GM18873 (cell line): Measurements from ENCODE around the gene TBC1D4.
"Not testable (repeated sequence)": the region's sequence is repeated elsewhere in the genome, so short reads cannot be mapped to it uniquely, and the experiment has no call there.

Experiments used
- ATAC-seq: cut with Tn5 transposase; IDR thresholded peaks from one replicate; pipeline ENCODE4 v1.9.1; 2021; ENCODE audit warnings: mild to moderate bottlenecking, moderate library complexity, moderate number of reproducible peaks; ENCODE audit not compliant: unreplicated experiment, low FRiP score

The TBC1D4 gene

DNA sequence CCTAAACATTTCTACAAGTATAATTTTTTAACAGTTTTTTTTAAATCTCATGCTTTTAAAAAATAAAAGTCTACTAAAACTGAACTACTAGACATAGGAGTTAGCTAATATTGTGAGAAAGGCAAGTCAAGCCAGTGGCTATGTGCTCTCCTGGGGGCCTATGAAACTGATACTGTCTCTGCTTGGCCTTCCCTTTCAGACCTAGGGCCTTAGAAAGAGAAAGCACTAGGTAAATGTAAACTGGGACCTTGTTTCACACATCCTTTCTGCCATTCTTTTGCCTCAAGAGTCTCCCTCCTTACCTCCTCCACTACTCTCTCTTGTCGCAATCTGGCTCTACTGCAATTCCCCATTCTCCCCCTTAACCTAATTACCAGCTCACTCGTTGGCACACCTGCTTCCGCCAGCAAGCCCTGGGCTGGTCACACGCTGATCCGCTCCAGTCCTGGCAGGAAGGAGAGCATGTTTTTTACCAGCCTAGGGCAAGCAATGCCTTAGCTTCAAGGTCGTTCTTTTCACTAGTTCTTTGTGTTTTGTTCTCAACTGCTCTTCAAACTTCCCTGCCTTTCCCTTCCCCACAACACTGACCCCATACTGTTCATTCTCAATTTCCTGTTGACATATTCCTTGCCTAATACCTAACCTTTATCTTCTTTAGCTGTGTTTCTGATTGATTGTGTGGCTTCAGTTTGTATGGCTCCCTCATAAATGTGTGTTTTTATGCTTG, 23.1 kb downstream of the TBC1D4 start:
- ATAC-seq = peak; percentile 98

DNA sequence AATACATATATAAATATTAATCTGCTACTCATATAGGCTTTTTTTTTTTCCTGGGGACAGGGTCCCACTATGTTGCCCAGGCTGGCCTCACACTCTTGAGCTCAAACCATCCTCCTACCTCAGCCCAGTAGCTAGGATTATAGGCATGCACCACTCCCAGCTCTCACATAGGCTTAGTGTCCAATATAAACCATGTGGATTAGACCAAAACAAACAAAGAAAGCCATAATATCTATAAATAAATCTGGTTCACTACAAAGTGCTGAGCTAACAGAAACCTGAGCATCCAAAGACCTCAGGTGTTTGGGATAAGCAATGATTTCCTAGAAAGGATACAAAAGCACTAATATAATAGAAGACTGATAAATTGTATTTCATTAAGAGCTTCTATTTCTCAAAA, 26.0 kb downstream of the TBC1D4 start:
- ATAC-seq = no peak

DNA sequence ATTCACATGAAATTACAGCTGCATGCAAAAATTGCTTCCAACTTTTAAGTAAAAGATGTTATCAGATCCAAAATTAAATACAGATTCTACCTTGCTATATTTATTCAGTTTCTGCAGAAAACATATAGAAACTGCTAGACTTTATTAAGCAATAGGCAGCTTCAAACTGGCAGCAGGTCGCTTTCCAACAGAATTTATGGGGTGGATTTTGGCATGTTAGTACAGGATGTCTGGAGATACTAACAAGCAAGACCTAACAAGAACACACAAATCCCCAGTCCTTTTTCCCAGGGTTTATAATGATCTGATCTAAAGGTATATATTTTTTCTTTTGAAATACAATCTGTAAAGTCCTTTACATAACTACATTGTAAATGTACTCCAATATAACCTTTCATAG, 27.5 kb downstream of the TBC1D4 start:
- no peak for ATAC-seq

DNA sequence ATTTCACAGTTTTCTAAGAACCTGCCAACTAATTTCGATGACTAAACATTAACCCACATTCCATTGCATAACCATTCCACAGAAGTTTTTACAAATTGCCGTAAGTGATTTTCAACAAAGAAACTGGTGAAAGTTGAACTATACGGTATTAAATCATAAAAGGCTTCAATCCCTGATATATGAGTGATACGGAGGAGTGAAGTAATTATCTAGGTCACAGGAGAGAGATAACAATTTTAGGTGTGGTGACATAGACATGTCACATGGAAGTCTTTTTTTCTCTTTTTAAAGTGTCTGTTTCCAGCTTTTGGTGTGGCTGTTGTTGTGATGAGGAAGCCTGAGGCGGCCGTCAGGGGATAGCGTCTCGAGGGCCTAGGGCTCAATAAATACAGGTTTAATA, 29.4 kb downstream of the TBC1D4 start:
- no peak for ATAC-seq

DNA sequence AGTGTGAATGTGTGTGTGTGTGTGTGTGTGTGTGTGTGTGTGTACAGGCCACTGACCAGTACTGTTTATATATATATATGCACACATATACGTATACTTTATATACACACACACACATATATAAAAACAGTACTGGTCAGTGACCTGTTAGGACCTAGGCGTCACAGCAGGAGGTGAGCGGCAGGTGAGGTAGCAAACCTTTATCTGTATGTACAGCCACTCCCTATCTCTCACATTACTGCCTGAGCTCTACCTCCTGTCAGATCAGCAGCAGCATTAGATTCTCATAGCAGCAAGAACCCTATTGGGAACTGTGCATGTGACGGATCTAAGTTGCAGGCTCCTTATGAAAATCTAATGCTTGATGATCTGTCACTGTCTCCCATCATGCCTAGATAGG, 34.5 kb downstream of the TBC1D4 start:
- ATAC-seq = no peak

DNA sequence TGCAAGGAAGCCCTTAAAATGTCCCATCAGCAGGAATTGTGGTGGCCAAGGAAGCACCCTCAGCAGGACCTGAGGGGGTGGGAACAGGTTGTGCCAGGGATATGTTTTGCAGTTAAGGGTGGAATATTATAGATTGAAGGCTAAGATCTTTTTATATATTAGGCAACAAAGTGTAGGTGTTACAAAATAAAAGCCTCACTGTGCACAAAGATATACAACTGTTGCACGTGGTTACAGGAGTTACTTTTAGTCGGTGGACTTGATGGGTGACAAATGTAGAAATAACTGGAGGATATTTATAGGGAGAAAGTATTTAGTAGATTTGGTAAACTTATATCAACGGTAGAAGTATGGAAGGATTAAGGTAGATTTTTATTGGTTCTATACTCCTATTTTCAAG, 35.1 kb downstream of the TBC1D4 start:
- no peak for ATAC-seq

DNA sequence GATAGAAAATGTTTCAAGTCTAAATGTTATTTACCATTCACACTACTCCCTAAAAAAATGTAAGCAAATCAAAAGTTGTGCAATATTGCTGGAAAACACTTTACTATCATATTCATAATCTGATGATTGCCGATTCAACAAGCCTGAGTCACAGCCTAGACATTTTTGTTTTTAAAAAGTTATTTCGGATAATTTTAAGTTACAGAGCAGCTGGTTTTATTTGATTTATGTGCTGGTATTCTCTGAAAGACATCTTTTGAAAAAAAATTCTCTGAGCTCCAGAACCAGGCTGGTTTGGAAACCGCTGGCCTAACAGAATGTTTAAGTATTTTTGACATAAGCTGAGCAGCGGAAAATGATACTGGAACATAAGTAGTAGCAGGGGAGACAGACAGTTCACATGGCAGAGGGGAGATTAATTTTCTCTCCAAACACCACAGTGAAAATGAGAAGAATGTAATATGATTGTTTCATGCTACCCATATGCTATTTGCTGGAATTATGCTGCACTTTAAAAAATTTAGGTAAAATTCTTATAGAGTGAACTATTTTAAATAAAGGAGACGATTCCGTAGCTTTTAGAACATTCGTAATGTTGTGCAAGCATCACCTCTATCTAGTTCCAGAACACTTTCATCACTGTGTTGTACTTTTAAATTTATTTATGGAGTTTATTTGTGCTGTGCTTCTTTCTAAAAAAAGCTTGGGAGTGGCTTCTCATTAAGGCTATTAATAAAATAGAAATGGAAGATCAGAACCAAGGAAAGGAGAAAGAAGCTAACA, 36.1 kb downstream of the TBC1D4 start:
- ATAC-seq = no peak

DNA sequence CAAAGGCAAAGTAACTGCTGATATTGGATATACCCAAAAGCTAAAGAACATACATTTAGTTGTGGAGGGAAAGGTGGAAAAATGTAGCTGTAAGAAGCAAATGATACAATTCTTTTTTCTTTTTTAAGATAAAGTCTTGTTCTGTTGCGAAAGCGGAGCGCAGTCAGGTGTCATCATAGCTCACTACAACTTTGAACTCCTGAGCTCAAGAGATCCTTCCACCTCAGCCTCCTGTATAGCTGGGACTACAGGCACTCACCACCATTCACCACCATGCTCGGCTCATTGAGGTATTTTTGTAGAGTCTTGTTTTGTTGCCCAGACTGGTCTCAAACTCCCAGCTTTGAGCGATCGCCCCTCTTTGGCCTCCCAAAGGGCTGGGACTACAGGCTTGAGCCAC, 38.0 kb downstream of the TBC1D4 start:
- no peak for ATAC-seq

DNA sequence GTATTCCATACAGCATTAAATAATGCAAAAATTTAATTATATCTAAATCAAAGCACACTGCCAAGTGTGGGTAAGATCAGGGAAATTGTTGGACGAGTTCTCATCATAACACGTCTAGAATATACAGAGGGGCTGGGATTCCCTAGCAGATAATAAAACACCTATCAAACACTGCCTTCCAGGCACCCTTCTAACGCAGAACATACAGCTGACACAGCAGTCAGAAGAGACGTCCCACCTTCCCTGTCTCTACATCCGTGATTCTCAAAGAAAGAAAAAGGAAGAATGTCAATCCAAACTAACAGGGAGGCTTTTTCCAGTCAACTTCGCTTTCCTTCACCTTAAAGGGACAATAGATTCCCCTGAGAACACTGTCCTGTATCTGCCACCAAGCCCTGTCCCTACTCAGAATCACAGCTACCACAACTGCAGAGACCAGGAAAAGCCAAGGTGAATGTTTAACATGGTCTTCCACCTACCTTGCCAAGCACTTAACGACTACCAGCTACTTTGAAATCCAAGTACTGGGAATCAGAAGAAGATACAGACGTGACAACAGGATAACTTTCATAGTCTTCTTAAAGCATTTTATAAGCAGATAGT, 38.5 kb downstream of the TBC1D4 start:
- ATAC-seq = no peak

DNA sequence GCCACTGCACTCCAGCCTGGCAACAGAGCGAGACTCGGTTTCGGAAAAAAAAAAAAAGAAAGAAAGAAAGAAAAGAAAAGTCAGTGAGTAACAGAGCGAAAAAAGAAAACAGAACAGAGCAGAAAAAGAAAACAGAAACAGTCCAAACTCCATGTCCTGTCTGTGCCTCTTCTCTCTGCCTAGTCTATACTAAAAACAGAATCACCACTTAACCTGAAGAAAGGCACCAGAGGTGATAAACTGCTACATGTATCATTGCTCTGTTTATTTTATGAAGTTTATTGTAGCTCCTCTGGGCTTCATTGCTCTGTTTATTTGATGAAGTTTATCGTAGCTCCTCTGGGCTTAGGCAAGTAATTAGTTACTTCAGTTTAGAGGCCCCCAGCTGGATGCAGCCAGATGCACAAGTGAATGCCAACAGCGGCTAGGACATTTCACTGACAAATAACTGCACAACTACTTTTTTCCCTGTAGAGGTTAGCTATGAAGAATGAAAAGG, 39.2 kb downstream of the TBC1D4 start:
- ATAC-seq = no peak

DNA sequence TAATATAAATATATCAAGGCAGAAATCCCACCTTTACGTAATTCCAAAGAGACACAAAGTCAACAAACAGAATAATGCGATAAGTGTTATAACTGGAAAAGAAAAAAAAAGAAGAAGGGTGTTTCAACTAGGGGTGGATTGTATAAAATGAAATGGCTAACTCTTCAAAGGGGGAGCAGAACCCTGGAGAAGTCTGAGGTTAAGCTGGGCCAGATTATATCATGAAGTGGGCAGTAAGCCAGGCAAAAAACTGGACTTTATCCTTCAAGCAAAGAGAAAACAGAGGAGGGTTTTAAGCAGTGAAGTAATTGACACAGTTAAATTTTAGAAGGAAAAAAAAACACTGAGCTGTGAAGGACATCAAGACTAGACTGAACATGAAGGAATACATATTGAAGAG, 41.9 kb downstream of the TBC1D4 start:
- no peak for ATAC-seq

DNA sequence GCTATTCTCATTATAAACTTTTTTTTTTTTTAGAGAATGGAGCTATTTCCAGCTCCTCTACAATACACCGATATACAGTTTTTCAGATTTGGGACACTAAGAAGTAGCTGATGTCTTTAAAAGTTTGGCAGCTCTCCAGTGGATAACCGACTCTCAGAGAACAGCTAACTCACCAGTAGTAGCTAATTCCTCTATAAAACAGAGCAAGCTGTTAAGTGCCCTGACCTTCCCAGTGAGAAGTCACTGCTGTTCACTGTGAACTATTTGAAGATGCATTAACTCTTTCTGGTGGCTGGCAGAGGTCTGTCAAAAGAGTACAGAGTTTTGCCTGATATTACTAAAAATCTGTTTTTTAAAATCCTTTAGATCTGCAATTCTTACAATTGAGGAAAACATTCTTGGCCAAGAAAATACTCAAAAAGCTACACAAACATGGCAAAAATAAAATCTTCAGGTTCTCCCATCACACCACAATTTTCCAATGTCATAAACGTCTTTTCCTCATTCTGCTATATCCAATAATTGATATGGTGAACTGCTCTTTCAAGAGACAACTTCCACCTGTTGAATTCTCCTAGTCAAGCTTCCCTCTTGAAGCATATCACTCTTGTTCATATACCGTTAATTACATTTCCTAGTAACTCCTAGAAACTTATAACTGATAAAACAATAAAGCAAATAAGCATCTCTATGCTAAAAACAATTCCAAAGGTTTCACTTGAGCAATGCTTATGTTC, 44.2 kb downstream of the TBC1D4 start:
- no peak for ATAC-seq

DNA sequence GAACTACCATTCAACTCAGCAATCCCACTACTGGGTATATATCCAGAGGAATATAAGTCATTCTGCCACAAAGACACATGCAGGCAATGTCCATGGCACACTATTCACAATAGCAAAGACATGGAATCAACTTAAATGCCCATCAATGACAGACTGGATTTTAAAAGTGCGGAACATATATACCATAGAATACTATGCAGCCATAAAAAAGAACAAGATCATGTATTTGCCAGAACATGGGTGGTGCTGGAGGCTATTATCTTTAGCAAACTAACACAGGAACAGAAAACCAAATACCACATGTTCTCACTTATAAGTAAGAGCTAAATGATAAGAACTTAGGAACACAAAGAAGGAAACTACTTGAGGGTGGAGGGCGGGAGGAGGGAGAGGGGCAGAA, 47.8 kb downstream of the TBC1D4 start:
- not testable (repeated sequence) for ATAC-seq

DNA sequence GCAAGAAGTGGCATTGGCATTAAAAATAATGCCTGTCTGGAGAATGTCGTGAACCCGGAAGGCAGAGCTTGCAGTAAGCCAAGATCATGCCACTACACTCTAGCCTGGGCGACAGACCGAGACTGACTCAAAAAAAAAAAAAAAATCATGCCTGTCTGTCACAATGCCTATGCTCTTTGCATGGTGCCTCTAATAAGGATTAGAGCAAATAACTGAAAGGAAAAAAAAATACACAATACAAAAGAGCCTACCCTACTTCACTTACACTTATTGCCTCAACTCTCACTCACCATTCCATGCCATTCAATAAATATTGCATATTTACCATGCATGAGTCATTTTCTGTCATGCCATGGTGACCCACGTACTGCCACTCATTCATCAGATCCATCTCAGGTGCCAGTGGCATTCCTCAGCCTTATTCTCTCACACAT, 49.1 kb downstream of the TBC1D4 start:
- ATAC-seq = no peak

DNA sequence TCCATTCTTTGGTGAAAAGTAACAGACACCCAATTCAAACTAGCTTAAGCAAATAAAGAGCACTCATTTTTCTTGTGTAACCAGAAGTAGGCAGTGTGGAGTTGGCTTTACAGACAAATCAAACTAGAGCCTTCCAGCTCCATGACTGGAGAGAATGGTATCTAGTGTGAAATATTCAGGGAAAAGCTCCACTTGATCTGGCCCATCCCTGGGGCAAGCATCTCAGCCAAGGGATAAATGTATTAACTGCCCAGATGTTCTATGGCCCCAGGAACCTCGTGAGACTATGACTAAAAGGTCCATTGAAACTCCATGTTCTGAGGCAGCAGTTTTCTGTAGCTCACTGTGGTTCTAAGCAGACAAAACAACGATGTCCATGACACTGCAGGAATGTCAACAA, 49.9 kb downstream of the TBC1D4 start:
- no peak for ATAC-seq

DNA sequence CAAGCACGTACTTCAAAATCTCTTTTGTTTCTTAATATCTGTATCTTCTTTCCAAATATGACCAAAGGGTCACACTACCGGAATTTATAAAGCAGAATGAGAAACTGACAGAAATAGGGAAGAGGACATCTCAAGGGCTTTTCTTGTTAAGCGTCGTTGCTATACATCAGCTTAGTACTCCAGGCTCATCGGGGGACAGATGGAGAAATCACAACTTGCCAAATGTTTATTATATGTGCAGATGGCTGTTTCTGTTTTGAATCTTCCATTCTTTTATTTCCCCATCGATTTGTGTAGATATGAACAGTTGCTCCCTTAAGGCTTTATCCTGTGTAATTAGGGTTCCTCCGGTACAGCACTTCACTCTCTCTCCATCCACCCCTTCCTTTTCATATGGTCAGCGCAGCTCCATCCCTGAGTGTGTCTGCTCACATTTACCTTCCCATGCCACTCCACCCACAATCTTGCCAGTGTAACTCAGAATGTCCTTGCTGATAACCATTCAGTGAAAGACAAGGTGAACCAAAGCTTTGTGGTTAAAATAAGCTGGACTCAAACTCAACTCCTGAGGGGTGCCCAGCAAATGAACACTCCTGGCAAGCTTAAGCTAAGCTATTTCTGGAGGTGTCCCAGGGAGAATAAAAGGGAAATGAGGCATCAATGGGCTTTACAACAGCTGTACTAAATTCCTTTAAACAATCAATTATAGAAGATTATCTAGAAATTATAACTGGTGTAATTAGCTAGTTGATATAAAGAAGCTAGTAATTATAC, 51.3 kb downstream of the TBC1D4 start:
- no peak for ATAC-seq

DNA sequence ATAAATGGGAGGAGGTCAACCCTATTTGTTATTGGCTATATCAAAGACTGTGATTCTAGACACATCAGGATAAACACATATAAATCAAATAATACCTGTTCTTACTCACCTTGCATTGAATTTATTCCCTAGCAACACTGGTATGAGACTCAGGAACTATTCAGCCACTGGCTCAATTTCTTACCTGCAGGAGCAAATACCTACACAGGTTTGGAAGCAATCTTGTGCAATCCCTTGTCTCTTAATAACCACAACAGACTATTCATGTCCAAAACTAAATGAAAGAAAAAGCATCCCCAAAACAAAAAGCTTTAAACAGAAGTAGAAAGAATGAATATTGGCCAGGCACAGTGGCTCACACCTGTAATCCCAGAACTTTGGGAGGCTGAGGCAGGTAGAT, 55.5 kb downstream of the TBC1D4 start:
- no peak for ATAC-seq

DNA sequence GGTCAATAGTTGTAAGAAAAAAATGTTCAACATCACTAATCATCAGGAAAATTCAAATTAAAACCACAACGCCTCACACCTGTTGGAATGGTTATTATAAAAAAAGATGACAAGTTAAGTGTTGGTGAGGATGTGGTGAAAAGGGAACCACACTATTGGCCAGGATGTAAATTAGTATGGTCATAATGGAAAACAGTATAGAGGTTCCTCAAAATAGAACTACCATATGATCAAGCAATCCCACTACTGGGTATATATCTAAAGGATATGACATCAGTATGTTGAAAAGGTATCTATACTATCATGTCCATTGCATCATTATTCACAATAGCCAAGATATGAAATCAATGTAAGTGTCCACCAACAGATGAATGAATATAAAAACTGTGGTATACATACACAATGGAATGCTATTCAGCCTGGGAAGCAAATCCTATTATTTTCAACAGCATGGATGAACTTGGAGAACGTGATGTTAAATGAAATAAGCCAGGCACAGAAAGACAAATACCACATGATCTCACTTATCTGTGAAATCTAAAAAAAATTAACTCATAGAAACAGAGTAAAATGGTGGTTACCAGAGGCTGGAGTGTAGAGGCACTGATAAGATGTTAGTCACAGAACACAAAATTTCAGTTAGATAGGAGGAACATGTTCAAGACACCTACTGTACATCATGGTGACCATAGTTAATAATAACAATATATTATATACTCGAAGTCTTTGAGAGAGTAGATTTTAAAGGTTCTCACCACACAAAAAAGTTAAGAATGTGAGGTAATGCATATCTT, 56.6 kb downstream of the TBC1D4 start:
- peak; percentile 81 for ATAC-seq

DNA sequence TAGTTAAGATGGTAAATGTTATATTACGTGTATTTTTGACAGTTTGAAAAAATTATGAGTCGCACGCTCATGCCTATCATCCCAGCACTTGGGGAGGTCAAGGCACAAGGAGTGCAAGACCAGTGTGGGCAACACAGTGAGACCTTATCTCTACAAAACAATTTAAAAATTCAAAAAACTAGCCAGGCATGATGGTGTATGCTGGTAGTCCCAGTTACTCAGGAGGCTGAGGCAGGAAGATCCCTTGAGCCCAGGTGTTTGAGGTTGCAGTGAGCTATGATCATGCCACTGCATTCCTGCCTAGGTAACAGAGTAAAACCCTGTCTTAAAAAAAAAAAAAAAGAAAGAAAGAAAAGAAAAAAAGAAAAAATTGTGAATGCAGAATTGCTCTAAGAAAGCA, 58.0 kb downstream of the TBC1D4 start:
- ATAC-seq = no peak
